ENCODE data around the gene ARVCF.

The ARVCF gene

DNA sequence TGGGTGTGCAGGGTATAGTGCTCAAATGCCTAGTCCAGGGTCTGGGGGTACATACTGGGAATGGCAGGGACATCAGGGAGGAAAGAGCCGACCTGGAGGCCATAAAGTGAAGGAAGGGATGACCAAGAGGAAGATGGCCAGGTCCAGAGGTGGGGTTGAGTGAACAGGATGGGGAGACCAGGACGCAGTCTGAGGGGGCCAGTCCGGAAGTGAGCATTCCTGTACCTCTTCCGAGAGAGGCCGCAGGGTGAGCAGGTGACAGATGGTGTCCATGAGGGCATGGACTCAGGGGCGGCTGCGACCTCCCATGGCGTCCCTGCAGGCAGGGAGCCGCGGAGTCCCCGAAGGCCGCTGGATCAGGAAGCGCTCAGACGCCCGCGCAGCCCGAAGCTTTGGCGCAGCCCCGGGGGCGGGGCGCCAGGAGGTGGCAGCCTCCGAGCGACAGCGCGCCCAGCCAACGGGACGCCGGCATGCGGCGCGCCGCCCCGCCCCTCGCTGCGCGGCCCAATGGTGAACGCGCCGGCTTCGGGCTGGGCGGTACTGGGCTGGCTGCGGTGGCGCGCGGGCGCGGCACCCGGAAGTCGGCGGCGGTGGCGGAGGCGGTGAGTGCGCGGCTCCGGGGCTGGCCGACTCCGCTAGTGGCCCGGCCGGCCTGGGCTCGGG is 4.0 kb upstream of the ARVCF start, which contains the start of gene TANGO2:
Gene TANGO2, plus strand, starts transcription at position 578 of the 663 bp plus-strand sequence. CDS start 15,689 bp downstream, outside the sequence.
- peak; percentile 96 for DNase-seq
- Mint-ChIP-seq H3K4me3 (peak within 1 kb of the TSS; percentile 82), H3K4me1 (peaks cover 14% of the 10 kb centered on the region), H3K27ac (peak within 1 kb of the TSS; percentile 77), H3K27me3 (ENCODE audit: low read depth, poor library complexity) (peaks cover 48% of the 10 kb centered on the region), H3K36me3 (ENCODE audit: low read depth) (no peaks in the 10 kb centered on the region), H3K9me3 (no peaks in the 10 kb centered on the region)
- TF ChIP-seq, protein P1, sequence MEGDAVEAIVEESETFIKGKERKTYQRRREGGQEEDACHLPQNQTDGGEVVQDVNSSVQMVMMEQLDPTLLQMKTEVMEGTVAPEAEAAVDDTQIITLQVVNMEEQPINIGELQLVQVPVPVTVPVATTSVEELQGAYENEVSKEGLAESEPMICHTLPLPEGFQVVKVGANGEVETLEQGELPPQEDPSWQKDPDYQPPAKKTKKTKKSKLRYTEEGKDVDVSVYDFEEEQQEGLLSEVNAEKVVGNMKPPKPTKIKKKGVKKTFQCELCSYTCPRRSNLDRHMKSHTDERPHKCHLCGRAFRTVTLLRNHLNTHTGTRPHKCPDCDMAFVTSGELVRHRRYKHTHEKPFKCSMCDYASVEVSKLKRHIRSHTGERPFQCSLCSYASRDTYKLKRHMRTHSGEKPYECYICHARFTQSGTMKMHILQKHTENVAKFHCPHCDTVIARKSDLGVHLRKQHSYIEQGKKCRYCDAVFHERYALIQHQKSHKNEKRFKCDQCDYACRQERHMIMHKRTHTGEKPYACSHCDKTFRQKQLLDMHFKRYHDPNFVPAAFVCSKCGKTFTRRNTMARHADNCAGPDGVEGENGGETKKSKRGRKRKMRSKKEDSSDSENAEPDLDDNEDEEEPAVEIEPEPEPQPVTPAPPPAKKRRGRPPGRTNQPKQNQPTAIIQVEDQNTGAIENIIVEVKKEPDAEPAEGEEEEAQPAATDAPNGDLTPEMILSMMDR (IDR thresholded peaks at IDR 0.05), result no peak

DNA sequence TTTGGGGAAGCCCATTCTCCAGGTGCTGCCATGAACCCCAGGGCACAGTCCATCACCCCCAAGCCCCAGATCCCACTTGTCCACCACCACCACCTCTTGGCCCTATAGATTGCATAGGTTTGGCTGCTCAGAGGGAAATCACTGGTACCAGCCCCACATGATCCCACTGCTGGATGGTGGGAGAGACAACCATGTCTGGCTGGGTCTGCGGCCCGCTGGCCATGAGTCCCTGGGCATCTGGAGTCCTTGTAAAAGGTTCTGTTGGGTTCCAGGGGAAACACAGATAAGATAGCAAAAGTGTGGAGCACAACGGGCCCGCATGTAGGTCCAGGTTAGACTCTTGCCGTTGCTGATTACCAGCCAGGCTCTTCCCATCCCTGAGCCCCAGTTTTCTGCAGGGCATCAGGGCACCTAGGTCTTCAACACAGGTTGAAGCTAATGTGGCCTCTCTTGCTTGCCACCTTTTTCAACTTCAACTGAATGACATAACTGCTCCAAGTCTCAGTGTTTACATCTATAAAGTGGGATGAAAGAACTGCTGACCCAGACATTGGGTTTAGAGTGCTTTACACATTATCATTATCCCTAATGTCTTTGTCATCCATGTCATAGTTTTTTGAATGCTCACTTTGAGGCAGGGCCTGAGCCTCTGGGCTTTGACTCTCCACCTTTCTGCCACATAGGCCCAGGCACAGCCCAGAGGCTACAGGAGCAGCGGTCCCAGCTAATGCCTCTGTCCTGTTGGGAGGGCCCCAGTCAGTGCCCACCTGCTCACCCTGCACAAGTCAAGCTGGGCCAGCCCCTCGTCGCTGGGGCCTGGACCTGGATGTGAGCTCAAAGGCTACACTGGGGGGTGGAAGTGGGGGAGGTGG is 3.3 kb upstream of the ARVCF start:
- Mint-ChIP-seq H3K9me3 (no peaks in the 10 kb centered on the region), H3K27me3 (ENCODE audit: low read depth, poor library complexity) (peaks cover 55% of the 10 kb centered on the region), H3K36me3 (ENCODE audit: low read depth) (no peaks in the 10 kb centered on the region), H3K4me3 (peak overlapping the region; percentile 82), H3K4me1 (peaks cover 14% of the 10 kb centered on the region), H3K27ac (no peak overlapping the region)
- DNase-seq, result no peak
- TF ChIP-seq, protein P1 (IDR thresholded peaks at IDR 0.05), result no peak

DNA sequence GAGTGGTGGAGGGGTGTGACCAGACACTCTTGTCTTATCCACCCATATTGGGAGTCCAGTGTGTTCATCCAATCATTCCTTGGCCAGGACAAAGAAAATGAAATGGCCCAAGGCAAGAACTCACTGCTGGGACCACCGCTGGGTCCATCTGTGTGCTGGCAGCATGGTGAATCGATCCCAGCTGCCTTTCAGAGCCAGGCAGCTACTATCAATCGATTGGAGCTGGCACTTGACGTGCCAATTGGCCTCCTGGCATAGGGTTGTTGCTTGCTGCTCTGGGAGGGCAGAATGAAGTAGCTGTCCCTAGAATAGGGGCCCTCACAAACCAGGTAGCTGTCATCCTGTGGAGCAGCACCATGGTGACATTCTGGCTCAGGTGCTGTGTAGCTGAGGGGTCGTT is 1.4 kb upstream of the ARVCF start:
- H3K4me3 Mint-ChIP-seq, result peak overlapping the region; percentile 82
- no peak overlapping the region for H3K27ac Mint-ChIP-seq
- no peak for DNase-seq
- H3K9me3 Mint-ChIP-seq, result no peaks in the 10 kb centered on the region
- peaks cover 71% of the 10 kb centered on the region for H3K27me3 Mint-ChIP-seq (ENCODE audit: low read depth, poor library complexity)
- peaks cover 9% of the 10 kb centered on the region for H3K4me1 Mint-ChIP-seq
- TF ChIP-seq, protein P1 (IDR thresholded peaks at IDR 0.05), result no peak
- no peaks in the 10 kb centered on the region for H3K36me3 Mint-ChIP-seq (ENCODE audit: low read depth)

DNA sequence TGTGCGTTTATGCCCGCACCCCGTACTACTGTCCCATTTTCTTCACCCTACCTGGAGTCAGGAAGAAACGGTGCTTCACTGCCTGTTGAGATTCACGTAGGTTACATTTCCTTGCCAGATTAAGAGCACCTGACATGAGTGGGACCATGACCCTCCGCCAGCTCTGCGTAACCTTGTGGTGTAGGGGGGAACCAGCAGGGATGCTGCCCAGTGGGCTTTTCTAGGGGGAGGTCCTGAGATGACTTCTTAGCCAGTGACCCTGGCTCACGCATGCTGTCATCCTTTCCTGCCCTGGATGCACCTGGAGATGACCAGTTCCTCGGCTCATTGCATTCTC is 967 bp upstream of the ARVCF start:
- Mint-ChIP-seq H3K27me3 (ENCODE audit: low read depth, poor library complexity) (peaks cover 71% of the 10 kb centered on the region), H3K4me1 (peaks cover 9% of the 10 kb centered on the region), H3K9me3 (no peaks in the 10 kb centered on the region)

DNA sequence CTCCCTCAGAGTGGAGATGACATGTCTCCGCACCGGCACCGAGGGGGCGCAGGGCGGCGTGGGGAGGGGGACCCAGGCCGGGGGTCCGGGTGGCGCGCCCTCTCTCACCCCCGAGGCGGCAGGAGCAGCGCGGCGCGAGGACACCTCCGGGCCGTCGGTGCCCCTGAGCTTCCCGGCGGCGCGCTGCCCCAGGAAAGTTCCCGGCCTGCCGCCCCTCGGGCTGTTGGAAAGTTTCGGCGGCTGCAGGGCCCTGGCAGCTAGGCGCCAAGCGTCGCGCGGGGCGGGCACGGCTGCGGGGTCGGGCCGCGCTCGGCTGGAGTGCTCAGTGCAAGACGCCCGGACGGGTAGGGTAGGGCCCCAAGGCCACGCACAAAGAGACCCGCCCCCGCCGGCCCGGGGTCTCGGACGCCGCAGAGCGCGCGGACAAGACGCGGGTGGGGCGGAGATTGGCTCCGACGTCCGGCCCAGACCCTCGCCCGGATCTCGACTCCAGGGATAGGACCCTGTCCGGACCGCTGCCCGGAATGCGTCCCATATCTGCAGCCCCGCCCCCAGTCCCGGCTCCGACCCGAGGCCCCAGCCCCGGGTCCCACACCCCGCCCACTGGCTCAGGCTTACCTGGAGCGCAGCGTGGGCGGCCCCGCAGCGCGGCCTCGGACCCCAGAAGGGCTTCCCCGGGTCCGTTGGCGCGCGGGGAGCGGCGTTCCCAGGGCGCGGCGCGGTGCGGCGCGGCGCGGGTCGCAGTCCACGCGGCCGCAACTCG is 471 bp downstream of the ARVCF start:
- Mint-ChIP-seq H3K27me3 (ENCODE audit: low read depth, poor library complexity) (peaks cover 65% of the 10 kb centered on the region), H3K27ac (no peak overlapping the region), H3K36me3 (ENCODE audit: low read depth) (no peaks in the 10 kb centered on the region), H3K9me3 (no peaks in the 10 kb centered on the region), H3K4me1 (no peaks in the 10 kb centered on the region), H3K4me3 (no peak overlapping the region)
- TF ChIP-seq, protein P1 (IDR thresholded peaks at IDR 0.05), result no peak
- peak; percentile 62 for DNase-seq

More for the DNA sequence above, 967 bp upstream of the ARVCF start:
- TF ChIP-seq, protein P1 (IDR thresholded peaks at IDR 0.05), result no peak
- DNase-seq, result no peak
- no peak overlapping the region for H3K27ac Mint-ChIP-seq
- H3K4me3 Mint-ChIP-seq, result peak overlapping the region; percentile 82
- H3K36me3 Mint-ChIP-seq (ENCODE audit: low read depth), result no peaks in the 10 kb centered on the region
